Cardiac muscle cell (in vitro differentiated cells and primary cell): Measurements from ENCODE around the gene NMNAT3. TPM values are rescaled to one million over a fixed set of nuclear protein-coding genes. Genes with fewer than 3 reads are reported as not detected.
"Not testable (repeated sequence)": the region's sequence is repeated elsewhere in the genome, so short reads cannot be mapped to it uniquely, and the experiment has no call there.

Source experiments
- DNase-seq, 2 donors: peaks; one replicate each; pipeline versions ENCODE4 v3.0.0 to v3.0.0-alpha.2; 2010 to 2017; ENCODE audit warnings: low read depth in 1 of 2, low spot score in 1 of 2
- H3K27ac ChIP-seq: fragments of 200-600 bp; sonication (generic); 2 replicates; pipeline ENCODE4 v1.5.1; 2016
- H3K27me3 ChIP-seq: fragments of 200-600 bp; sonication (generic); 2 replicates; pipeline ENCODE4 v1.6.0; 2016; ENCODE audit warnings: control low read depth
- H3K36me3 ChIP-seq: fragments of 200-600 bp; sonication (generic); 2 replicates; pipeline ENCODE4 v1.5.1; 2016; ENCODE audit warnings: control low read depth
- H3K4me1 ChIP-seq: fragments of 200-600 bp; sonication (generic); 2 replicates; pipeline ENCODE4 v1.8.1; 2017; ENCODE audit warnings: low read depth, mild to moderate bottlenecking, mixed run types
- H3K4me3 ChIP-seq: fragments of 200-600 bp; sonication (generic); 2 replicates; pipeline ENCODE4 v1.5.1; 2016; ENCODE audit warnings: mild to moderate bottlenecking
- H3K9me3 ChIP-seq: fragments of 200-600 bp; sonication (generic); 2 replicates; pipeline ENCODE4 v1.5.1; 2017; ENCODE audit warnings: low read depth, mild to moderate bottlenecking, control low read depth
- CTCF ChIP-seq: IDR thresholded peaks from 2 replicates; pipeline ENCODE4 v1.5.1; 2012; ENCODE audit warnings: low read depth, mild to moderate bottlenecking, low read length
- polyA plus RNA-seq: library from polyadenylated mRNA; unstranded; fragments of >200 nt; fragmentation: Nextera tagmentation; extraction: Ambion mirVana; gene quantifications from 2 replicates; pipeline ENCODE4 v1.2.1, GENCODE V29; 2016
- total RNA-seq: library from RNA; depleted of rRNA; stranded (reverse); fragments of >200 nt; gene quantifications from 2 replicates; pipeline ENCODE4 v1.2.3, GENCODE V29; 2016

NMNAT3 gene
- total and polyA plus RNA-seq, 2 experiments from 2014 or later = 6.3 to 16.0 TPM

GRCh38 chr3:139601191-139601961 is 76.4 kb downstream of the NMNAT3 start:
- Histone ChIP-seq H3K4me3 (no peak overlapping the region), H3K27ac (no peak overlapping the region), H3K36me3 (no peaks in the 10 kb centered on the region), H3K4me1 (peaks cover 6% of the 10 kb centered on the region), H3K9me3 (no peaks in the 10 kb centered on the region), H3K27me3 (no peaks in the 10 kb centered on the region)
- TF ChIP-seq CTCF = no peak
- DNase-seq = no peak

GRCh38 chr3:139597947-139598346 is 79.8 kb downstream of the NMNAT3 start:
- peaks cover 6% of the 10 kb centered on the region for H3K4me1 ChIP-seq
- no peak overlapping the region for H3K27ac ChIP-seq
- H3K4me3 ChIP-seq = no peak overlapping the region
- DNase-seq = no peak
- H3K9me3 ChIP-seq = no peaks in the 10 kb centered on the region
- no peak for TF ChIP-seq CTCF
- no peaks in the 10 kb centered on the region for H3K27me3 ChIP-seq
- no peaks in the 10 kb centered on the region for H3K36me3 ChIP-seq

GRCh38 chr3:139591186-139591585 is 86.6 kb downstream of the NMNAT3 start:
- H3K27ac ChIP-seq, H3K4me3 ChIP-seq, H3K4me1 ChIP-seq, DNase-seq, H3K9me3 ChIP-seq, H3K36me3 ChIP-seq, H3K27me3 ChIP-seq: not testable (repeated sequence)

- Histone ChIP-seq H3K9me3 (no peaks in the 10 kb centered on the region), H3K4me3 (no peak overlapping the region), H3K4me1 (no peaks in the 10 kb centered on the region), H3K36me3 (no peaks in the 10 kb centered on the region), H3K27me3 (no peaks in the 10 kb centered on the region), H3K27ac (no peak overlapping the region)
- TF ChIP-seq CTCF = no peak
- peak in 1 of 2 donors; percentile 58 for DNase-seq
Measured at GRCh38 chr3:139588450-139588849, 89.3 kb downstream of the NMNAT3 start.

GRCh38 chr3:139587797-139588196 is 90.0 kb downstream of the NMNAT3 start:
- TF ChIP-seq CTCF = no peak
- DNase-seq = no peak
- Histone ChIP-seq H3K36me3 (no peaks in the 10 kb centered on the region), H3K9me3 (no peaks in the 10 kb centered on the region), H3K27ac (no peak overlapping the region), H3K4me1 (no peaks in the 10 kb centered on the region), H3K4me3 (no peak overlapping the region), H3K27me3 (no peaks in the 10 kb centered on the region)

GRCh38 chr3:139586420-139587017 is 91.3 kb downstream of the NMNAT3 start:
- H3K4me3 ChIP-seq = no peak overlapping the region
- DNase-seq = no peak
- TF ChIP-seq CTCF = no peak
- no peaks in the 10 kb centered on the region for H3K4me1 ChIP-seq
- H3K36me3 ChIP-seq = no peaks in the 10 kb centered on the region
- H3K27ac ChIP-seq = no peak overlapping the region
- no peaks in the 10 kb centered on the region for H3K9me3 ChIP-seq
- H3K27me3 ChIP-seq = no peaks in the 10 kb centered on the region
